ENCODE measurements around the gene VPS13D.

VPS13D gene

GRCh38 chr1:12544357-12544756 lies 314.5 kb downstream of the VPS13D start:
- DNase-seq = no peak

- DNase-seq = no peak
Observed at GRCh38 chr1:12544992-12545391, 315.2 kb downstream of the VPS13D start.

GRCh38 chr1:12546771-12547585 lies 317.1 kb downstream of the VPS13D start:
- no peak for DNase-seq

- no peak for DNase-seq
Observed at GRCh38 chr1:12547586-12548225, 317.9 kb downstream of the VPS13D start.

GRCh38 chr1:12548279-12548972 lies 318.6 kb downstream of the VPS13D start:
- no peak for DNase-seq

GRCh38 chr1:12548973-12549459 lies 319.2 kb downstream of the VPS13D start:
- DNase-seq = no peak

GRCh38 chr1:12549460-12550349 lies 319.9 kb downstream of the VPS13D start:
- DNase-seq = no peak

- no peak for DNase-seq
Observed at GRCh38 chr1:12551584-12551983, 321.8 kb downstream of the VPS13D start.

GRCh38 chr1:12552111-12552888 lies 322.5 kb downstream of the VPS13D start:
- DNase-seq = no peak

GRCh38 chr1:12552951-12553921 lies 323.4 kb downstream of the VPS13D start:
- no peak for DNase-seq

GRCh38 chr1:12553963-12554362 lies 324.1 kb downstream of the VPS13D start:
- DNase-seq = no peak

GRCh38 chr1:12554521-12555305 lies 324.9 kb downstream of the VPS13D start:
- no peak for DNase-seq

GRCh38 chr1:12555411-12556367 lies 325.9 kb downstream of the VPS13D start:
- no peak for DNase-seq

GRCh38 chr1:12556368-12556930 lies 326.6 kb downstream of the VPS13D start:
- DNase-seq = no peak

GRCh38 chr1:12556957-12557935 lies 327.4 kb downstream of the VPS13D start:
- DNase-seq = no peak

- DNase-seq = no peak
Observed at GRCh38 chr1:12561121-12561520, 331.3 kb downstream of the VPS13D start.
